Measurements from ENCODE around the gene TBXT. TPM values are rescaled to one million over a fixed set of nuclear protein-coding genes. Genes with fewer than 3 reads are reported as not detected.

Gene TBXT
- total and polyA plus RNA-seq, 9 donors: not detected

GRCh38 chr6:166173281-166173951 lies 5.8 kb upstream of the TBXT start:
- no peak for TF ChIP-seq EP300 (IDR thresholded peaks at IDR 0.05)
- no peak for TF ChIP-seq CTCF (IDR thresholded peaks at IDR 0.05)
- no peak for TF ChIP-seq POLR2A (IDR thresholded peaks at IDR 0.05)
- Histone ChIP-seq H3K4me3 (no peak overlapping the region), H3K27me3 (no peaks in the 10 kb centered on the region), H3K27ac (no peak overlapping the region), H3K36me3 (no peaks in the 10 kb centered on the region), H3K9me3 (no peaks in the 10 kb centered on the region), H3K4me1 (ENCODE audit: insufficient read depth) (no peaks in the 10 kb centered on the region)
- 4 to 11% (median 4%) methylated on average over 9 of the region's 9 CpGs for WGBS, 3 donors
- no peak for DNase-seq
- intact Hi-C loops (cut with DNase I): no loop called here

GRCh38 chr6:166172546-166172945 lies 4.9 kb upstream of the TBXT start:
- H3K9me3 ChIP-seq: no peaks in the 10 kb centered on the region
- H3K27ac ChIP-seq: no peak overlapping the region
- H3K36me3 ChIP-seq: no peaks in the 10 kb centered on the region
- TF ChIP-seq POLR2A (IDR thresholded peaks at IDR 0.05) (no peak), EP300 (IDR thresholded peaks at IDR 0.05) (no peak), CTCF (IDR thresholded peaks at IDR 0.05) (no peak)
- DNase-seq: no peak
- no peak overlapping the region for H3K4me3 ChIP-seq
- intact Hi-C loops (cut with DNase I): no loop called here
- H3K27me3 ChIP-seq: no peaks in the 10 kb centered on the region
- WGBS, 3 donors: 52 to 60% (median 57%) methylated on average over 3 of the region's 3 CpGs
- H3K4me1 ChIP-seq (ENCODE audit: insufficient read depth): peaks cover 3% of the 10 kb centered on the region

DNA sequence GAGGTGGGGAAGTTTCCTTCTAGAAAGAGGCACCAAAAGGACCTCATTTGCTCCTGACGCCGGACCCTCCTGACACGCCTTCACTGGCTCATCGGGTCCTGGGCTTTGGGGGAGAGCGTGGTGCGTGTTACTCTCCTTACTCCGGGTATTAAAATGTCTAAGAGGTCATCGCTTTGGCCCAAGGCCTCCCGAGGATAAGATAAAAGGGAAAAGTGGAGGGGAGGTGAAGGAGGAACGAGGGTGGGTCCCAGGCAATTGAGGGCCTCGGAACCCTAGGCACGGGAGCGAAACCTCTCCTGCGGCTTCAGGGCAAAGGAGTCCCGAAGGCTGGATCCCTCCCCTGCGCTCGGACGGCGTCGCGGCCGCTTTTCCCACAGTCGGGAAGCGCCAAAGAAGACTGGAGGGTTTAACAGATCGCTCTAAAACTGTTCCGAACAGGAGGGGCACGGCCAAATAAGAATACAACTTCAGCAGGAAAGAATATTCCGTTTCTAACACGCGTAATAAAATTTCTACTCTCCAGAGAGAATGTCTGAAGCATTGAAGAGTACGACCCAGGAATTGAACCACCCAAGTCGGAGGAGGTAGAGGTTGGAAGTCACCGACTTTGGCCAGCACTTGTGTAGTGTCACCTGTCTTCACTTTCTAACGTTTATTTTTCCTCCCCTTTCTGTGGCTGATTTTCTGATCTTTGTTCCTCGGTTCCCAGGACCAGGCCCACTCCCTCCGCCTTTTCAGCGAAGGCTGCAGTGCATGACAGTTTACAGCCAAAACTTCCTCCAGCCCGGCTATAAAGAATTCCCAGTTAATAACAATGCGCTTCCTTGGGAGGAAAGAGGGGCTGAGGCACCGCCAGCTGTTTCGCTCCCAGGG lies 2.1 kb upstream of the TBXT start:
- Histone ChIP-seq H3K27me3 (peaks cover 3% of the 10 kb centered on the region), H3K36me3 (no peaks in the 10 kb centered on the region), H3K27ac (no peak overlapping the region), H3K9me3 (no peaks in the 10 kb centered on the region), H3K4me1 (ENCODE audit: insufficient read depth) (peaks cover 3% of the 10 kb centered on the region), H3K4me3 (no peak overlapping the region)
- 10 to 16% (median 13%) methylated on average over 41 of the region's 41 CpGs for WGBS, 3 donors
- DNase-seq: no peak
- intact Hi-C loops (cut with DNase I): no loop called here
- no peak for TF ChIP-seq POLR2A (IDR thresholded peaks at IDR 0.05)
- no peak for TF ChIP-seq CTCF (IDR thresholded peaks at IDR 0.05)
- no peak for TF ChIP-seq EP300 (IDR thresholded peaks at IDR 0.05)

DNA sequence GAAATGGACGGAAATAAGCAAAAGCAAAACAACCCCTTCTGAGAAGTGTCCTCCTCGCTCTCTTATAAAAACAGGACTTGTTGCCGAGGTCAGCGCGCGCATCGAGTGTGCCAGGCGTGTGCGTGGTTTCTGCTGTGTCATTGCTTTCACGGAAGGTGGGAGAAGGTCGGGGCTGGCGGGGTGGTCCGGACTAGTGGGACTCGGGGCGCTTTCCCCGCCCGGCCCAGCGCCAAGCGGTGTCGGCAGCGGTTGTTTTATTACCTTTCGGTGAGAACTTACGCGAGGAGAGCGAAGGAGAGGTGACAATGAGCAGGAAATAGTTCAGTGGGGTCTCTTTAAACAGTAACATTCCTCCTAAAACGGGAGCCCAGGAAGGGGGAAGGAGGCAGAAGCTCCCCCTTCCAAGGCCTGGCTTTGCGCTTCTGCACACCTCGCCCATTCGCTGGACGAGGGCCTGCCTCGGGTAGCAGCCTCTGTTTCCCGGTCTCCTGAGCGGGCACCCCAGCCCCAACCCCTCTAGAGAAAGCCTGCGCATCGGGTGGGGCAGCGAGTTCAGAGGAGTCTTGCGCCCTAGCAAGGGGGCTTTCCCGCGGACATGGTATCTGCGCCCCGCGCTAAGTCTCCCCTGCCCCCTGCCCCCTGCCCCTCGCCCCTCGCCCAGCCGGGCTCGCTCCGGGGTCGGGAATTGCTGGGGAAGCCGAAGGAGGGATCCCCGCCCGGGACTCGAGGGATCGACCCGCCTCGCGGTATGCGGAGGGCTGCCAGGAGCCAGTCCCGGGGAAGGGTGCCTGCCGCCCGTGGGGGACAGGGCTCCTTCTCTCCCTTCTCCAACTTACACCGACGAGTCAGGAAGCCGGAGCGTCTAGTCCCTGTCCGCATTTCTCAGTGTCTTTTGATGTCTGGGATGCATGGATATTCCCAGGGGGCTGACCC lies 1.2 kb upstream of the TBXT start:
- no peak for DNase-seq
- peaks cover 3% of the 10 kb centered on the region for H3K4me1 ChIP-seq (ENCODE audit: insufficient read depth)
- no peaks in the 10 kb centered on the region for H3K36me3 ChIP-seq
- TF ChIP-seq POLR2A (IDR thresholded peaks at IDR 0.05): no peak
- no peak for TF ChIP-seq CTCF (IDR thresholded peaks at IDR 0.05)
- TF ChIP-seq EP300 (IDR thresholded peaks at IDR 0.05): no peak
- no peaks in the 10 kb centered on the region for H3K9me3 ChIP-seq
- peaks cover 3% of the 10 kb centered on the region for H3K27me3 ChIP-seq
- WGBS, 3 donors: 1 to 2% (median 1%) methylated on average over 62 to 65 of the region's 65 CpGs
- intact Hi-C loops (cut with DNase I): no loop called here
- no peak overlapping the region for H3K4me3 ChIP-seq
- H3K27ac ChIP-seq: no peak overlapping the region
